ENCODE results near the gene TLNRD1. TPM values are rescaled to one million over a fixed set of nuclear protein-coding genes. Genes with fewer than 3 reads are reported as not detected.

The TLNRD1 gene
- total RNA-seq, 1 experiment from 2014 or later, result 19.3 TPM

DNA sequence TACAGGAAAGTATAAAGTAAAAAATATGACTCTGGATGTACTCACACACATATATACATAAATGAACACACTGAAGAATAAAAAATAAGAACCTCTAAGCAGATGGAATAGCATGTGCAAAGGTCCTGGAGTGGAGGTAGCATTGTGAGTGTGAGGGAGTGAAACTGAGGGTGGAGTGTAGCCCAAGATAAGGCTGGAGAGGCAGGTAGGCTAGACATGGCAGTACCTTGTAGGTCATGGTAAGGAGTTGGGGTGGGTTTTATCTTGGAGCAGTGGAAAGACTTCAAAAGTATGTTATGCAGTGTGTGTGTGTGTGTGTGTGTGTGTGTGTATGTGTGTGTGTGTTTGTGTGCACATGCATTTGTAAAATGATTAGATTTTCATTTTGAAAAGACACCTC is 49.5 kb downstream of the TLNRD1 start:
- Histone ChIP-seq H3K23me2 (ENCODE audit: insufficient read length, low read depth, low read length, poor library complexity, severe bottlenecking) (no peaks in the 10 kb centered on the region), H3K27ac (ENCODE audit: insufficient read length, low read depth, low read length) (no peak overlapping the region), H3K4ac (ENCODE audit: low read depth, low read length) (no peak overlapping the region), H3K9ac (ENCODE audit: extremely low read depth, insufficient read length, low read length) (no peak overlapping the region), H4K8ac (replicated peaks; ENCODE audit: insufficient read length, low read depth, low read length) (no peak overlapping the region), H2AFZ (ENCODE audit: low read length) (no peak overlapping the region), H3K27me3 (ENCODE audit: insufficient read depth, low read length) (no peaks in the 10 kb centered on the region), H2AK5ac (ENCODE audit: insufficient read length, low read length) (no peak overlapping the region), H3T11ph (ENCODE audit: low read length) (no peak overlapping the region), H3K14ac (ENCODE audit: insufficient read depth, low read length) (no peak overlapping the region), H3K18ac (ENCODE audit: insufficient read length, low read depth, low read length) (no peak overlapping the region), H2BK20ac (ENCODE audit: low read depth, low read length, poor library complexity, severe bottlenecking) (no peak overlapping the region), H3K4me1 (ENCODE audit: insufficient read depth, low read length) (no peaks in the 10 kb centered on the region), H2BK120ac (ENCODE audit: low read depth, low read length, poor library complexity, severe bottlenecking) (no peak overlapping the region), H3K23ac (ENCODE audit: insufficient read length, low read depth, low read length) (no peak overlapping the region), H4K91ac (ENCODE audit: insufficient read length, low read depth, low read length) (no peak overlapping the region), H2BK5ac (ENCODE audit: insufficient read length, low read length) (no peak overlapping the region), H3K79me1 (ENCODE audit: insufficient read depth, low read depth, low read length, poor library complexity, severe bottlenecking) (no peaks in the 10 kb centered on the region), H4K20me1 (ENCODE audit: control insufficient read depth, insufficient read depth, insufficient read length) (no peaks in the 10 kb centered on the region), H3K56ac (ENCODE audit: insufficient read length, low read depth, low read length) (no peak overlapping the region), H3K9me3 (ENCODE audit: control insufficient read depth, low read depth, low read length) (no peaks in the 10 kb centered on the region), H2BK15ac (ENCODE audit: low read depth, low read length) (no peak overlapping the region; the same call in 1 of the 2 replicates), H4K5ac (ENCODE audit: insufficient read length, low read depth, low read length) (no peak overlapping the region), H2BK12ac (ENCODE audit: insufficient read length, low read depth, low read length) (no peak overlapping the region), H3K4me2 (ENCODE audit: insufficient read depth, insufficient read length, low read length) (no peak overlapping the region), H3K79me2 (ENCODE audit: insufficient read depth, low read length) (no peaks in the 10 kb centered on the region)
- DNase-seq, result no peak
- Mint-ChIP-seq H3K27ac (no peak overlapping the region; a peak in 1 of 7 replicates), H3K27me3 (ENCODE audit: low read depth) (peaks cover 4% of the 10 kb centered on the region; the same call in 1 of the 2 replicates), H3K36me3 (ENCODE audit: insufficient read depth in 1 of 3, low read depth in 3 of 3) (no peaks in the 10 kb centered on the region), H3K9me3 (no peaks in the 10 kb centered on the region), H3K4me3 (no peak overlapping the region), H3K4me1 (peaks cover 0 to 2% of the 10 kb centered on the region in 2 experiments; a peak in 1 of 4 replicates)
- TF ChIP-seq, protein P1, sequence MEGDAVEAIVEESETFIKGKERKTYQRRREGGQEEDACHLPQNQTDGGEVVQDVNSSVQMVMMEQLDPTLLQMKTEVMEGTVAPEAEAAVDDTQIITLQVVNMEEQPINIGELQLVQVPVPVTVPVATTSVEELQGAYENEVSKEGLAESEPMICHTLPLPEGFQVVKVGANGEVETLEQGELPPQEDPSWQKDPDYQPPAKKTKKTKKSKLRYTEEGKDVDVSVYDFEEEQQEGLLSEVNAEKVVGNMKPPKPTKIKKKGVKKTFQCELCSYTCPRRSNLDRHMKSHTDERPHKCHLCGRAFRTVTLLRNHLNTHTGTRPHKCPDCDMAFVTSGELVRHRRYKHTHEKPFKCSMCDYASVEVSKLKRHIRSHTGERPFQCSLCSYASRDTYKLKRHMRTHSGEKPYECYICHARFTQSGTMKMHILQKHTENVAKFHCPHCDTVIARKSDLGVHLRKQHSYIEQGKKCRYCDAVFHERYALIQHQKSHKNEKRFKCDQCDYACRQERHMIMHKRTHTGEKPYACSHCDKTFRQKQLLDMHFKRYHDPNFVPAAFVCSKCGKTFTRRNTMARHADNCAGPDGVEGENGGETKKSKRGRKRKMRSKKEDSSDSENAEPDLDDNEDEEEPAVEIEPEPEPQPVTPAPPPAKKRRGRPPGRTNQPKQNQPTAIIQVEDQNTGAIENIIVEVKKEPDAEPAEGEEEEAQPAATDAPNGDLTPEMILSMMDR (conservative IDR thresholded peaks at IDR 0.05), result no peak
